Caki2 (cell line): ENCODE data around the gene MACF1. TPM values are rescaled to one million over a fixed set of nuclear protein-coding genes. Genes with fewer than 3 reads are reported as not detected.
A peak's percentile ranks its signal among the peaks of the same experiment; 100 is the strongest.
"Not testable (repeated sequence)": the region's sequence is repeated elsewhere in the genome, so short reads cannot be mapped to it uniquely, and the experiment has no call there.

ENCODE experiments used
- DNase-seq: peaks from one replicate; pipeline ENCODE4 v3.0.0-alpha.2; 2015; ENCODE audit warnings: low read depth
- in situ Hi-C: cut with HindIII; loops from 2 replicates; pipeline ENCODE4 v1.10.0; 2016; ENCODE audit warnings: low sequenced_read_pairs, low pct_unique_long_range_greater_than_20kb, mixed read lengths
- total RNA-seq: library from RNA; depleted of rRNA; stranded (reverse); fragments of >200 nt; shearing (Covaris generic); gene quantifications from 2 replicates; pipeline ENCODE4 v1.2.3, GENCODE V29; 2014; ENCODE audit warnings: low replicate concordance; rRNA removed

MACF1 gene, protein sequence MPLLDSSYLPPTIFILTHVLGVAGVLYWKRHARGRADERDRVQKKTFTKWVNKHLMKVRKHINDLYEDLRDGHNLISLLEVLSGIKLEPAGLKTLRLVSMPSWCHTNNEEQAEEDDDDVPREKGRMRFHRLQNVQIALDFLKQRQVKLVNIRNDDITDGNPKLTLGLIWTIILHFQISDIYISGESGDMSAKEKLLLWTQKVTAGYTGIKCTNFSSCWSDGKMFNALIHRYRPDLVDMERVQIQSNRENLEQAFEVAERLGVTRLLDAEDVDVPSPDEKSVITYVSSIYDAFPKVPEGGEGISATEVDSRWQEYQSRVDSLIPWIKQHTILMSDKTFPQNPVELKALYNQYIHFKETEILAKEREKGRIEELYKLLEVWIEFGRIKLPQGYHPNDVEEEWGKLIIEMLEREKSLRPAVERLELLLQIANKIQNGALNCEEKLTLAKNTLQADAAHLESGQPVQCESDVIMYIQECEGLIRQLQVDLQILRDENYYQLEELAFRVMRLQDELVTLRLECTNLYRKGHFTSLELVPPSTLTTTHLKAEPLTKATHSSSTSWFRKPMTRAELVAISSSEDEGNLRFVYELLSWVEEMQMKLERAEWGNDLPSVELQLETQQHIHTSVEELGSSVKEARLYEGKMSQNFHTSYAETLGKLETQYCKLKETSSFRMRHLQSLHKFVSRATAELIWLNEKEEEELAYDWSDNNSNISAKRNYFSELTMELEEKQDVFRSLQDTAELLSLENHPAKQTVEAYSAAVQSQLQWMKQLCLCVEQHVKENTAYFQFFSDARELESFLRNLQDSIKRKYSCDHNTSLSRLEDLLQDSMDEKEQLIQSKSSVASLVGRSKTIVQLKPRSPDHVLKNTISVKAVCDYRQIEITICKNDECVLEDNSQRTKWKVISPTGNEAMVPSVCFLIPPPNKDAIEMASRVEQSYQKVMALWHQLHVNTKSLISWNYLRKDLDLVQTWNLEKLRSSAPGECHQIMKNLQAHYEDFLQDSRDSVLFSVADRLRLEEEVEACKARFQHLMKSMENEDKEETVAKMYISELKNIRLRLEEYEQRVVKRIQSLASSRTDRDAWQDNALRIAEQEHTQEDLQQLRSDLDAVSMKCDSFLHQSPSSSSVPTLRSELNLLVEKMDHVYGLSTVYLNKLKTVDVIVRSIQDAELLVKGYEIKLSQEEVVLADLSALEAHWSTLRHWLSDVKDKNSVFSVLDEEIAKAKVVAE (N-terminal part only)
- 34.7 and 51.1 TPM in 2 replicates for total RNA-seq

DNA sequence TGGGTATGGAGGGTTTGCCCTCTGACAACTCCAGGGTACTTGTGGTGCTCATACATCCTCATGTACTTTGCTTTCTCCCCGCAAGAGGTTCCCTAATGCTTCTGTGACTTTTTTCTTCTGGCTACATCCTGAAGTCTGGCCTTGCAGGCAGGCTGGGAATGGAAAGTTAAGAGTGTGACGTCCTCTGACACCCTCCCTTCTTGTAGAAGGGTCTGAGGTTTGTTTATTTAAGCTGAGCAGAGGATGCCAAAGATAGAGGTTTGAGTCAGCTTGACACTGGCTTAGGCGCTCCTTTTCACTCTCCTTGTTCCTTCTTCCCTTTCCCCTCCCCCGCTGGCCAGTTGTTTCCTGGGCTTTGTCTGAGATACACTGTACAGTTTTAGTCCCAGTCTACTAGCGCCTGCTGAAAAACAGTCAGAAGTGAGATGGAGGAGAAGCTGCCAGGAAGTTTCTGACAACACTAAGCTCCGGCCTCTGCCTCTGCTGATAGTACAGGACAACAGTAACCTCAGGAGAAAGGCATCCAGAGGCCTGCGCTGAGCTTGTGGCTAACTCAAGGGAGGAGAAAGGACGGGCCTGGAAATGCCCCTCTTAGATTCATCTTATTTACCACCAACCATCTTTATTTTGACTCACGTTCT, at the start of gene MACF1:
Gene MACF1, plus strand, starts transcription at position 255 of the 641 bp plus-strand sequence. Its CDS starts 328 bp downstream, at position 583.
- peak; percentile 81 for DNase-seq
- in situ Hi-C loops: no loop called here

DNA sequence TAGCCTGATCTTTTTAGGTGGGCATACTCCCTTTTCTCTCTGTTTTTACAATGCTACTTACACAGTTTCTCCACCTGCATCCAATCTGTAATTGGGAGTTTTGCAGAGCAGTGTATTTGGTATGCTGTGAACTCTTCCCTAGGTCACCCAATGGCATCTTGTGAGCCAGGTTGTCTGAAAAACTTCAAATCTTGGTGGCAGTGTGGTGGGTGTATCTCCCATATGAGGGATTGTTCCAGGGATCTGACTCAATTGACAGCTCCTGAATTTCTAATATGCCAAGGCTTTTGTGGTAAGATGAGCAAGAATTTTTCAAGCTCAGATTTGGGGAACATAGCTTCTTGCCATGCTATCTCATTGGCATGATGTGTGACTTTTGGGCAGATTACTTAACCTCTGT, 47.2 kb upstream of the MACF1 start:
- in situ Hi-C loops: no loop called here
- no peak for DNase-seq

- in situ Hi-C loops: no loop called here
- DNase-seq: peak; percentile 87
These were observed 46.0 kb upstream of the MACF1 start for GRCh38 chr1:39158327-39159086.

GRCh38 chr1:39159224-39160036, 45.1 kb upstream of the MACF1 start:
- in situ Hi-C loops: no loop called here

DNA sequence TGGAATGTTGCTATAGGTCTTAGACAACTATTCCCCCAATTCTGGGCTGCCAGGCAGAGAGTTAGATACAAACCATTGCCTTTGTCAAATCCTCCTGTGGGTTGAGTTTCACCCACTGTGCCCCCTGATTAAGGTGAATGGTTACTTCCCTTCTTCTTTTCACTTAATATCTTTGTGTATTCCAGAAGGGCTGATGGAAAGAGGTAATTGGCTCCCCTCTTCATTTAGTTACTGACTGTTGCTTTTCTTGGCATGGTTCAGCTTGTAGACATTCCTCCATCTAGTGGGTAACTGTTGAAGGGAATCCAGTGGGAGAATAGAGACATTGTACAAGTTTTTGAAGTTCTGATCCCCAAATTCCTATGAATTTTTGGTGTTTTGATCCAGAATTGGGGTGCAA, 43.8 kb upstream of the MACF1 start:
- no peak for DNase-seq
- in situ Hi-C loops: no loop called here

More at GRCh38 chr1:39159224-39160036, 45.1 kb upstream of the MACF1 start:
- DNase-seq: peak; percentile 48

DNA sequence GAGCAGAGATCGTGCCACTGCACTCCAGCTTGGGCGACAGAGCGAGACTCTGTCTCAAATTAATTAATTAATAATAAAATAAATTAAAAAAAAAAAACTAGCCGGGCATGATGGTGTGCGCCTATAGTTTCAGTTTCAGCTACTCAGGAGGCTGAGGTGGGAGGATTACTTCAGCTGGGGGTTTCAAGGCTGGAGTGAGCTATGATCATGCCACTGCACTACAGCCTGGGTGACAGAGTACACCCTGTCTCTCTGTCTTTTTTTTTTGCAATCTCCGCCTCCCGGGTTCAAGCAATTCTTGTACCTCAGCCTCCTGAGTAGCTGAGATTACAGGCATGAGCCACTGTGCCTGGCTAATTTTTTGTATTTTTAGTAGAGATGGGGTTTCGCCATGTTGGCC, 42.7 kb upstream of the MACF1 start:
- in situ Hi-C loops, DNase-seq: not testable (repeated sequence)

DNA sequence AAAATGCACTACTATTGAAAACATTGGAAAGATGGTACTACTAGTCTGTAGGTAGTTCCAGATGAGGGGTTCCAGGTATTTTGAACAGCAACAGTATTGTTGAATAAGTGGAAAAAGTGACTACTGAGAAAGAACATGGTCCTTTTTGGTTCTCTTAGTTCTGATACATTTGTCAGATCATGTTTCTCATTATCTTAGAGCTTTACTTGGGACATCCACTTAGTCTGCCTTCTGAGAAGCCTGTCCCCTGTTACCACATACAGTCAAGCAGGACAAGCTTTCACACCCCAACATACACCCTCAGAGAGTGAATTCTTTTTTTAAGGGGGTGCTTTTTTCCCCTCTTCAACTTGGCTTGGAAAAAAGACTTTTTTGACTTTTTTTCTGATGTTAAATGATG, 41.0 kb upstream of the MACF1 start:
- DNase-seq: no peak
- in situ Hi-C loops: no loop called here

GRCh38 chr1:39164256-39164655, 40.2 kb upstream of the MACF1 start:
- no peak for DNase-seq
- in situ Hi-C loops: no loop called here

GRCh38 chr1:39165049-39165448, 39.4 kb upstream of the MACF1 start:
- no peak for DNase-seq
- in situ Hi-C loops: no loop called here

GRCh38 chr1:39165488-39165887, 39.0 kb upstream of the MACF1 start:
- in situ Hi-C loops: no loop called here
- no peak for DNase-seq

DNA sequence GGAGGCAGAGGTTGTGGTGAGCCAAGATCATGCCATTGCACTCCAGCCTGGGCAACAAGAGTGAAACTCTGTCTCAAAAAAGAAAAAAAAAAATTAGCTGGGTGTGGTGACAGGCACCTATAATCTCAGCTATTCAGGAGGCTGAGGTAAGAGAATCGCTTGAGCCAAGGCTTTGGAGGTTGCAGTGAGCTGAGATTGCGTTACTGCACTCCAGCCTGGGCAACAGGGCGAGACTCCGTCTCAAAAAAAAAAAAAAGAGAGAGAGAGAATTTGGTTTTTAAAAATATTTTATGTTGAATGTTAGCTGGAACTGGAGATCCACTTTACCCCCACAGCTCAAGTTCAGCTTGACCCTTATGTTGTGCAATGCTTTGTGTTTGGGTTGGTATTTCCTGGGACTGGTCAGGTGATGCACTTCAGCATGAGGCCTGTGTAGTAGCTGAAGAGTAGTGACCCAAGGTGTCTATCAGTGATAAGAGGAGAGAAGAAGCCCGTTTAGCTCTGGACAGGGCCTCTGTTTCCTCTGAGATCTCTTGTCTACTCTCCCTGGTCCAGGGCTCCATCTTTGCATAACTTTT, 36.8 kb upstream of the MACF1 start:
- in situ Hi-C loops: no loop called here
- no peak for DNase-seq

- in situ Hi-C loops: no loop called here
- DNase-seq: no peak
These were observed 36.0 kb upstream of the MACF1 start for GRCh38 chr1:39168301-39169080.

DNA sequence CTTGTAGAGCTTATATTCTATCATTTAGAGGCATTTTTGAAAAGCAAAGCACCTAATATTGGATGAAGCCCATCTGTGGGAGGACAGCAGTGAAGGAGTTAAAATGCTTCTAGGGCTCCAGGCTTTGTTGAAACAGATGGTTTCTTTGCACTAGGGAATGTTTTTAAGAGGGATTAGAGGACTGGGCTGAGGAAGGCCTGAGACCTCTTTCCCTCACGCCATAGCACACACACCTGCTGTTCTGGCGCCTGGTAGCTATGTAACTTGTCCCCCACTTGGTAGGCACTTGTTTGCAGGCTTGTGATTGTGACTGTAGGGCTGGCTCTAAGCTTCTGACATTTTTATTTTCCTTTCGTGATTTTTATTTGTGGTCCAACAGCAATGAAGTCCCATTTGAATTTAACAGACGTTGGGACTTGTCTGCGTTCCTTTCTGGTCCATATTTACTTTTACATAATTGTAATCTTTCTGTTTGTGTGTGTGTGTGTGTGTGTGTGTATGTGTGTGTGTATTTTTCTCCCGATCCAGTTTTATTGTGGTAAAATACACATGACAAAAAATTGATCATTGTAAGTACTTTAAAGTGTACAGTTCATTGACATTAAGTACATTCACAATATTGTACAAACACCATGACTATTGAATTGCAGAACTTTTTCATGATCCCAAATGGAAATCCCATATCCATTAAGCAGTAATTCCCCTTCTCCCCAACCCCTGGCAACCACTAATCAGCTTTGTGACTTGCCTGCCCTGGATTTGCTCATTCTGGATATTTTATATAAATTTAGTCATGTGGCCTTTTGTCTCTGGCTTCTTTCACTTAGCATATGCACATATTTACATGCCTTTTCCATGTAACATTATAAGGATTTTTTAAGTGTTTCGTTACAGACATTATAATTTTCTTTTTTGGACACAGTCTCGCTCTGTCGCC, 33.5 kb upstream of the MACF1 start:
- no peak for DNase-seq
- in situ Hi-C loops: no loop called here

DNA sequence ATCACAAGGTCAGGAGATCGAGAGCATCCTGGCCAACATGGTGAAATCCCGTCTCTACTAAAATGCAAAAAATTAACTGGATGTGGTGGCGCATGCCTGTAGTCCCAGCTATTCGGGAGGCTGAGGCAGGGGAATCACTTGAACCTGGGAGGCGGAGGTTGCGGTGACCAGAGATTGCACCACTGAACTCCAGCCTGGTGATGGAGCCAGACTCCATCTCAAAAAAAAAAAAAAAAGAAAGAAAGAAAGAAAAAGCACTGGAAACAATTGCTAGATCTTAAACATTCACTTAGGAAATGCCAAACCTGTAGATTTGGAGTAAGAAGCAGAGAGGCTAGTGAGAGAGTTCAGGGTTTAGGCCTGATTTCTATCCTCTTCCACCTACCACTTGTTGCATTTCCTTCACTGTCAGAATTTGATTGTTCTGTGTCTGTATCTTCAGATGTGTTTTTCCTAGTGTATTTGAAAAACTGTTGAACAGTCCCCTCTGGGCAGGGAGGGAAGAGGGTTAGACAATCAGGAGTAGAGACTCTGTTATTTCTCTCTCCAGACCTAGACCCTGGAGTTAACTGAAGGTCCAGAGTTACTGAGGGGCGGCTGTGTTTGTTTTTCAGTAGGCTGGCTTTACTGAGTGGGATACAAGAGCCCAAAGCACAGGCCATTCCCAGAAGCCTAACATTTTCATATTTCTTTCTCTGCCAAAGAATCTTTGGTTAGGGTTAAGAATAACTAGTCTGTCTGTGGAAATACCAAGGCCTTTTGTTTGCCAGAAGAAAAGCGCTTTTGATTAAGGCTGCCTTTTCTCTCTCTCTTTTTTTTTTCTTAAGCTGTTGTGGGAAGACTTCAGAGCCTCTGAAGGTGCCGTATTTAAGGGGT, 31.1 kb upstream of the MACF1 start:
- in situ Hi-C loops: no loop called here
- no peak for DNase-seq
